Upper lobe of left lung (tissue), 6 donors: Measurements from ENCODE around the gene IL1RN. TPM values are rescaled to one million over a fixed set of nuclear protein-coding genes. Genes with fewer than 3 reads are reported as not detected.

Experiments used
- ATAC-seq, 2 donors: fragments of 200-7000 bp; cut with Tn5 transposase; one replicate each; pipeline ENCODE4 v1.9.1; 2022; ENCODE audit warnings: mild to moderate bottlenecking in 2 of 2, moderate library complexity in 2 of 2; ENCODE audit not compliant: low FRiP score in 2 of 2
- DNase-seq, 2 donors: peaks; one replicate each; pipeline ENCODE4 v3.0.0-alpha.2; 2019 to 2020
- H3K27ac ChIP-seq, 4 donors: fragments of 200-600 bp; sonication (generic); one replicate each; pipeline ENCODE4 v1.5.1; 2016 to 2019
- H3K27me3 ChIP-seq, 4 donors: fragments of 200-600 bp; sonication (generic); one replicate each; pipeline ENCODE4 v1.5.1; 2017 to 2019
- H3K36me3 ChIP-seq, 4 donors: fragments of 200-600 bp; sonication (generic); one replicate each; pipeline ENCODE4 v1.5.1; 2016 to 2019
- H3K4me1 ChIP-seq, 4 donors: fragments of 200-600 bp; sonication (generic); one replicate each; pipeline ENCODE4 v1.5.1; 2018 to 2019
- H3K4me3 ChIP-seq, 4 donors: fragments of 200-600 bp; sonication (generic); one replicate each; pipeline ENCODE4 v1.5.1; 2017 to 2019; ENCODE audit warnings: mild to moderate bottlenecking in 2 of 4, moderate library complexity in 1 of 4
- H3K9me3 ChIP-seq, 4 donors: fragments of 200-600 bp; sonication (generic); one replicate each; pipeline ENCODE4 v1.5.1; 2018 to 2019
- EP300 ChIP-seq, 4 donors: sonication (generic); formaldehyde crosslinking; IDR thresholded peaks; one replicate each; pipeline ENCODE4 v1.5.1; 2017; ENCODE audit warnings: antibody characterized with exemption in 4 of 4, control low read depth in 2 of 4
- POLR2A ChIP-seq, 4 donors: fragments of 450-650 bp; IDR thresholded peaks; one replicate each; pipeline ENCODE4 v1.5.1; 2016 to 2017; ENCODE audit warnings: antibody characterized with exemption in 4 of 4, mild to moderate bottlenecking in 2 of 4
- POLR2AphosphoS5 ChIP-seq, 2 donors: sonication (generic); formaldehyde crosslinking; IDR thresholded peaks; one replicate each; pipeline ENCODE4 v1.5.1; 2017; ENCODE audit warnings: antibody characterized with exemption in 2 of 2
- WGBS, 2 donors: methylation state at CpG; one replicate each; pipeline ENCODE4 v1.1.5; 2017 to 2018; 5-methylcytosine and 5-hydroxymethylcytosine counted together
- total RNA-seq, 6 donors: library from RNA; depleted of rRNA in 4 of 6; stranded (reverse); fragments of >200 nt in 4 of 6; gene quantifications; one replicate each; pipeline versions ENCODE4 v1.1.0 to v1.2.1, GENCODE V29; 2016 to 2021
- TF ChIP-seq, protein P1 (sequence below), 6 experiments: fragments of 450-650 bp in 4 of 6; fragments of 200-600 bp in 2 of 6; sonication (generic) in 2 of 6; IDR thresholded peaks; one replicate each; pipeline ENCODE4 v1.5.1; 2016 to 2019; ENCODE audit warnings: antibody characterized with exemption in 6 of 6
- donor health status: DM: no; HTN: no; CAD: no; lungs with moderate emphysema.
- donor health status: DM: no; HTN: yes; CAD: no; lungs with severe emphysema.

The IL1RN gene, protein sequence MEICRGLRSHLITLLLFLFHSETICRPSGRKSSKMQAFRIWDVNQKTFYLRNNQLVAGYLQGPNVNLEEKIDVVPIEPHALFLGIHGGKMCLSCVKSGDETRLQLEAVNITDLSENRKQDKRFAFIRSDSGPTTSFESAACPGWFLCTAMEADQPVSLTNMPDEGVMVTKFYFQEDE
- 10 to 100 TPM in 3 of 6 donors, 1 to 10 TPM in 3; 2.0 to 40.6 (median 7.9) TPM for total RNA-seq

GRCh38 chr2:113126845-113127645, at the start of gene IL1RN:
Gene IL1RN (plus strand): TSS chr2:113127598. CDS start chr2:113127625, 27 bp downstream.
- H3K9me3 ChIP-seq, result no peaks in the 10 kb centered on the region
- peaks cover 4 to 11% (median 5%) of the 10 kb centered on the region in 4 donors for H3K4me1 ChIP-seq
- ATAC-seq (peak; percentile 31 to 75), DNase-seq (peak in 1 of 2 donors; percentile 70)
- peak within 1 kb of the TSS; percentile 52 to 82 (median 68) for H3K27ac ChIP-seq
- H3K4me3 ChIP-seq, result peak within 1 kb of the TSS in 3 of 4 donors; percentile 7 to 40 (median 15)
- H3K36me3 ChIP-seq, result no peaks in the 10 kb centered on the region
- WGBS, 2 donors, result 76 to 84% methylated on average over 15 to 16 of the region's 16 CpGs
- TF ChIP-seq POLR2AphosphoS5 (IDR thresholded peaks at IDR 0.05) (peak; percentile 46 to 76), EP300 (IDR thresholded peaks at IDR 0.05) (no peak), POLR2A (IDR thresholded peaks at IDR 0.05) (no peak)
- TF ChIP-seq, protein P1, sequence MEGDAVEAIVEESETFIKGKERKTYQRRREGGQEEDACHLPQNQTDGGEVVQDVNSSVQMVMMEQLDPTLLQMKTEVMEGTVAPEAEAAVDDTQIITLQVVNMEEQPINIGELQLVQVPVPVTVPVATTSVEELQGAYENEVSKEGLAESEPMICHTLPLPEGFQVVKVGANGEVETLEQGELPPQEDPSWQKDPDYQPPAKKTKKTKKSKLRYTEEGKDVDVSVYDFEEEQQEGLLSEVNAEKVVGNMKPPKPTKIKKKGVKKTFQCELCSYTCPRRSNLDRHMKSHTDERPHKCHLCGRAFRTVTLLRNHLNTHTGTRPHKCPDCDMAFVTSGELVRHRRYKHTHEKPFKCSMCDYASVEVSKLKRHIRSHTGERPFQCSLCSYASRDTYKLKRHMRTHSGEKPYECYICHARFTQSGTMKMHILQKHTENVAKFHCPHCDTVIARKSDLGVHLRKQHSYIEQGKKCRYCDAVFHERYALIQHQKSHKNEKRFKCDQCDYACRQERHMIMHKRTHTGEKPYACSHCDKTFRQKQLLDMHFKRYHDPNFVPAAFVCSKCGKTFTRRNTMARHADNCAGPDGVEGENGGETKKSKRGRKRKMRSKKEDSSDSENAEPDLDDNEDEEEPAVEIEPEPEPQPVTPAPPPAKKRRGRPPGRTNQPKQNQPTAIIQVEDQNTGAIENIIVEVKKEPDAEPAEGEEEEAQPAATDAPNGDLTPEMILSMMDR (IDR thresholded peaks at IDR 0.05), result no peak
- no peaks in the 10 kb centered on the region for H3K27me3 ChIP-seq

DNA sequence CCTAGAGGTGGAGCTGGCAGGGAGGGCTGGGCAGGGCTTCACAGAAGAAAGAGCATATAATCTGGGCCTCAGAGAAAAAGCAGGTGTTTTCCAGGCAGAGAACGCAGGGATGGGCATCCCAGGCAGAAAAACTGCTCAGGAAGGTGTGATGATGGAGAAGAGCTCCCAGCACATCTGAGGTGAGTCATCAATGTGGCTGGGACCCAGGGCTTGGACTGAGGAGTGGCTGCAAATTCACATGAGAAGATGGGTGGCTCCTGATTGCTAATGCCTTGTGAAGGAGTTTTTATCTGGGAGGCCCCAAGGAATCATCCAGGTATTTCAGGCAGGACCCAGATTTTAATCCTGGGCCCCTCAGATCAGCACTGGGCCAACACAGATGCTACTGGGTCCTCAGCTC, 49.5 kb upstream of the IL1RN start:
- Histone ChIP-seq H3K4me3 (no peak overlapping the region), H3K36me3 (no peaks in the 10 kb centered on the region), H3K9me3 (no peaks in the 10 kb centered on the region), H3K27me3 (no peaks in the 10 kb centered on the region), H3K27ac (peak overlapping the region; percentile 34 to 76 (median 56)), H3K4me1 (peaks cover 0 to 8% (median 6%) of the 10 kb centered on the region in 4 donors)
- WGBS, 2 donors, result 80 to 85% methylated on average over 1 of the region's 1 CpG
- no peak for ATAC-seq
- TF ChIP-seq EP300 (IDR thresholded peaks at IDR 0.05) (no peak), POLR2AphosphoS5 (IDR thresholded peaks at IDR 0.05) (no peak), POLR2A (IDR thresholded peaks at IDR 0.05) (no peak)
- TF ChIP-seq, protein P1 (IDR thresholded peaks at IDR 0.05), result no peak
- DNase-seq, result no peak

- Histone ChIP-seq H3K4me1 (peaks cover 0 to 8% (median 6%) of the 10 kb centered on the region in 4 donors), H3K27ac (peak overlapping the region; percentile 34 to 76 (median 56))
- peak in 1 of 2 donors; percentile 60 for DNase-seq
Measured at GRCh38 chr2:113078350-113078839, 49.0 kb upstream of the IL1RN start.

GRCh38 chr2:113079131-113079530, 48.3 kb upstream of the IL1RN start:
- H3K27ac ChIP-seq, result peak overlapping the region in 2 of 4 donors; percentile 12 to 61
- peaks cover 0 to 8% (median 6%) of the 10 kb centered on the region in 4 donors for H3K4me1 ChIP-seq

More at GRCh38 chr2:113078350-113078839, 49.0 kb upstream of the IL1RN start:
- ATAC-seq, result peak; percentile 7 to 70
- no peaks in the 10 kb centered on the region for H3K27me3 ChIP-seq
- H3K9me3 ChIP-seq, result no peaks in the 10 kb centered on the region
- TF ChIP-seq EP300 (IDR thresholded peaks at IDR 0.05) (peak in 1 of 4 donors; percentile 75), POLR2AphosphoS5 (IDR thresholded peaks at IDR 0.05) (no peak), POLR2A (IDR thresholded peaks at IDR 0.05) (no peak)
- TF ChIP-seq, protein P1 (IDR thresholded peaks at IDR 0.05), result no peak
- H3K36me3 ChIP-seq, result no peaks in the 10 kb centered on the region
- no peak overlapping the region for H3K4me3 ChIP-seq
- 34 to 41% methylated on average over 6 of the region's 6 CpGs for WGBS, 2 donors

More at GRCh38 chr2:113079131-113079530, 48.3 kb upstream of the IL1RN start:
- ATAC-seq (no peak), DNase-seq (no peak)
- H3K36me3 ChIP-seq, result no peaks in the 10 kb centered on the region
- TF ChIP-seq EP300 (IDR thresholded peaks at IDR 0.05), result no peak
- no peak for TF ChIP-seq POLR2A (IDR thresholded peaks at IDR 0.05)
- TF ChIP-seq, protein P1 (IDR thresholded peaks at IDR 0.05), result no peak
- no peak for TF ChIP-seq POLR2AphosphoS5 (IDR thresholded peaks at IDR 0.05)
- H3K9me3 ChIP-seq, result no peaks in the 10 kb centered on the region
- no peak overlapping the region for H3K4me3 ChIP-seq
- H3K27me3 ChIP-seq, result no peaks in the 10 kb centered on the region
- 76 to 86% methylated on average over 4 of the region's 4 CpGs for WGBS, 2 donors
